H9 (cell line): ENCODE measurements around the gene UBE2D3. TPM values are rescaled to one million over a fixed set of nuclear protein-coding genes. Genes with fewer than 3 reads are reported as not detected.

Experiments
- DNase-seq: peaks from one replicate; pipeline ENCODE4 v3.0.0-alpha.2; 2017
- H2AFZ ChIP-seq: one replicate; pipeline ENCODE4 v1.6.1; 2013; ENCODE audit warnings: mild to moderate bottlenecking, low read length, control low read depth, moderate library complexity
- H2AK5ac ChIP-seq: 2 replicates; pipeline ENCODE4 v1.6.1; 2013; ENCODE audit warnings: low read length, control low read depth, mixed read lengths; ENCODE audit not compliant: insufficient read length
- H2BK120ac ChIP-seq: one replicate; pipeline ENCODE4 v1.6.1; 2013; ENCODE audit warnings: low read depth, mild to moderate bottlenecking, low read length, control low read depth, inconsistent platforms; ENCODE audit not compliant: poor library complexity, severe bottlenecking
- H2BK12ac ChIP-seq: 2 replicates; pipeline ENCODE4 v1.6.1; 2013; ENCODE audit warnings: low read length, control low read depth, mixed read lengths, low read depth; ENCODE audit not compliant: insufficient read length
- H2BK15ac ChIP-seq: 2 replicates; pipeline ENCODE4 v1.6.1; 2013; ENCODE audit warnings: low read depth, low read length, control low read depth
- H2BK20ac ChIP-seq: one replicate; pipeline ENCODE4 v1.6.1; 2013; ENCODE audit warnings: low read depth, mild to moderate bottlenecking, low read length, control low read depth, inconsistent platforms; ENCODE audit not compliant: poor library complexity, severe bottlenecking
- H2BK5ac ChIP-seq: 2 replicates; pipeline ENCODE4 v1.6.1; 2013; ENCODE audit warnings: low read length, control low read depth, mixed read lengths; ENCODE audit not compliant: insufficient read length
- H3K14ac ChIP-seq: 2 replicates; pipeline ENCODE4 v1.6.1; 2013; ENCODE audit warnings: low read length, control low read depth; ENCODE audit not compliant: insufficient read depth
- H3K18ac ChIP-seq: 2 replicates; pipeline ENCODE4 v1.6.1; 2013; ENCODE audit warnings: low read depth, mild to moderate bottlenecking, mixed read lengths, low read length, control low read depth; ENCODE audit not compliant: insufficient read length
- H3K23ac ChIP-seq: 2 replicates; pipeline ENCODE4 v1.6.1; 2013; ENCODE audit warnings: low read length, control low read depth, mixed read lengths, low read depth; ENCODE audit not compliant: insufficient read length
- H3K23me2 ChIP-seq: 2 replicates; pipeline ENCODE4 v1.6.1; 2013; ENCODE audit warnings: low read depth, mild to moderate bottlenecking, mixed read lengths, low read length, control low read depth; ENCODE audit not compliant: insufficient read length, poor library complexity, severe bottlenecking
- H3K27ac ChIP-seq: 2 replicates; pipeline ENCODE4 v1.5.1; 2013; ENCODE audit warnings: low read length, control low read depth, mixed read lengths, low read depth; ENCODE audit not compliant: insufficient read length
- H3K27me3 ChIP-seq: 2 replicates; pipeline ENCODE4 v1.6.1; 2013; ENCODE audit warnings: low read length, control low read depth, inconsistent platforms; ENCODE audit not compliant: insufficient read depth
- H3K4ac ChIP-seq: 2 replicates; pipeline ENCODE4 v1.6.1; 2013; ENCODE audit warnings: low read depth, mild to moderate bottlenecking, control low read depth, inconsistent platforms, low read length, moderate library complexity
- H3K4me1 ChIP-seq: 2 replicates; pipeline ENCODE4 v1.6.1; 2013; ENCODE audit warnings: low read length, control low read depth, inconsistent platforms; ENCODE audit not compliant: insufficient read depth
- H3K4me2 ChIP-seq: 2 replicates; pipeline ENCODE4 v1.6.1; 2013; ENCODE audit warnings: low read length, control low read depth, mixed read lengths; ENCODE audit not compliant: insufficient read length, insufficient read depth
- H3K56ac ChIP-seq: 2 replicates; pipeline ENCODE4 v1.6.1; 2013; ENCODE audit warnings: low read depth, mild to moderate bottlenecking, mixed read lengths, low read length, control low read depth; ENCODE audit not compliant: insufficient read length
- H3K79me1 ChIP-seq: 2 replicates; pipeline ENCODE4 v1.6.1; 2013; ENCODE audit warnings: low read depth, mild to moderate bottlenecking, moderate library complexity, low read length, control low read depth, inconsistent platforms; ENCODE audit not compliant: insufficient read depth, poor library complexity, severe bottlenecking
- H3K79me2 ChIP-seq: 2 replicates; pipeline ENCODE4 v1.6.1; 2013; ENCODE audit warnings: low read length, control low read depth, inconsistent platforms; ENCODE audit not compliant: insufficient read depth
- H3K9ac ChIP-seq: 2 replicates; pipeline ENCODE4 v1.6.1; 2013; ENCODE audit warnings: low read length, control low read depth, mixed read lengths; ENCODE audit not compliant: insufficient read length; ENCODE audit errors: extremely low read depth
- H3K9me3 ChIP-seq: one replicate; pipeline ENCODE4 v1.6.1; 2013; ENCODE audit warnings: low read depth, low read length, inconsistent platforms; ENCODE audit not compliant: control insufficient read depth
- H3T11ph ChIP-seq: one replicate; pipeline ENCODE4 v1.6.1; 2013; ENCODE audit warnings: mild to moderate bottlenecking, low read length, control low read depth, inconsistent platforms
- H4K20me1 ChIP-seq: one replicate; pipeline ENCODE4 v1.6.1; 2013; ENCODE audit not compliant: control insufficient read depth, insufficient read length, insufficient read depth
- H4K5ac ChIP-seq: 2 replicates; pipeline ENCODE4 v1.6.1; 2013; ENCODE audit warnings: low read depth, mild to moderate bottlenecking, mixed read lengths, low read length, control low read depth; ENCODE audit not compliant: insufficient read length
- H4K8ac ChIP-seq: replicated peaks from 2 replicates; pipeline ENCODE4 v1.6.1; 2013; ENCODE audit warnings: low read length, control low read depth, mixed read lengths, low read depth; ENCODE audit not compliant: insufficient read length
- H4K91ac ChIP-seq: 2 replicates; pipeline ENCODE4 v1.6.1; 2013; ENCODE audit warnings: low read depth, mild to moderate bottlenecking, moderate library complexity, mixed read lengths, low read length, control low read depth; ENCODE audit not compliant: insufficient read length
- H3K27ac Mint-ChIP-seq, 3 experiments: 2 replicates in 2 of 3; 3 replicates in 1 of 3; pipeline ENCODE4 v1.8.0; 2020 to 2021; ENCODE audit warnings: mixed read lengths in 3 of 3, mild to moderate bottlenecking in 1 of 3, moderate library complexity in 1 of 3
- H3K27me3 Mint-ChIP-seq: 2 replicates; pipeline ENCODE4 v1.8.0; 2021; ENCODE audit warnings: low read depth, mild to moderate bottlenecking, moderate library complexity, mixed read lengths
- H3K36me3 Mint-ChIP-seq, 3 experiments: 2 replicates in 2 of 3; 3 replicates in 1 of 3; pipeline ENCODE4 v1.8.0; 2020 to 2021; ENCODE audit warnings: low read depth in 3 of 3, mixed read lengths in 3 of 3; ENCODE audit not compliant: insufficient read depth in 1 of 3
- H3K4me1 Mint-ChIP-seq, 2 experiments: 2 replicates each; pipeline ENCODE4 v1.8.0; 2020; ENCODE audit warnings: mixed read lengths in 2 of 2
- H3K4me3 Mint-ChIP-seq, 2 experiments: 2 replicates in 1 of 2; 3 replicates in 1 of 2; pipeline ENCODE4 v1.8.0; 2020 to 2021; ENCODE audit warnings: mild to moderate bottlenecking in 2 of 2, mixed read lengths in 2 of 2, moderate library complexity in 1 of 2
- H3K9me3 Mint-ChIP-seq, 2 experiments: 2 replicates in 1 of 2; 3 replicates in 1 of 2; pipeline ENCODE4 v1.8.0; 2020; ENCODE audit warnings: mild to moderate bottlenecking in 2 of 2, mixed read lengths in 2 of 2, moderate library complexity in 1 of 2
- CTCF ChIP-seq: fragments of 200-600 bp; sonication (generic); conservative IDR thresholded peaks from 3 replicates; pipeline ENCODE4 v1.8.0; 2021; ENCODE audit warnings: antibody characterized with exemption, mild to moderate bottlenecking
- WGBS: extraction: QIAGEN DNeasy Blood & Tissue Kit; methylation state at CpG from one replicate; pipeline ENCODE4 v1.1.7; 2013; ENCODE audit warnings: missing lambda C conversion rate, low lambda C conversion rate, mixed read lengths; ENCODE audit not compliant: insufficient read length; ENCODE audit errors: extremely low coverage; 5-methylcytosine and 5-hydroxymethylcytosine counted together
- total RNA-seq: library from RNA; stranded (reverse); gene quantifications from 2 replicates; pipeline ENCODE4 v1.2.1, GENCODE V29; 2021

UBE2D3 gene
- total RNA-seq, 1 experiment from 2014 or later: 378 TPM

GRCh38 chr4:102807345-102807744 lies 20.0 kb downstream of the UBE2D3 start:
- no peaks in the 10 kb centered on the region for H3K4me1 ChIP-seq
- Mint-ChIP-seq H3K4me1 (peaks cover 21 to 22% of the 10 kb centered on the region in 2 experiments), H3K9me3 (no peaks in the 10 kb centered on the region), H3K27me3 (no peaks in the 10 kb centered on the region), H3K4me3 (no peak overlapping the region), H3K36me3 (peaks cover 27 to 72% (median 65%) of the 10 kb centered on the region in 3 experiments; a peak in 6 of 7 replicates), H3K27ac (no peak overlapping the region)
- no peak overlapping the region for H3K4ac ChIP-seq
- no peak overlapping the region for H2BK15ac ChIP-seq
- no peak overlapping the region for H4K8ac ChIP-seq
- TF ChIP-seq CTCF: no peak
- H2BK5ac ChIP-seq: no peak overlapping the region
- no peak for DNase-seq
- H3K4me2 ChIP-seq: no peak overlapping the region
- H3K18ac ChIP-seq: no peak overlapping the region
- H3K9me3 ChIP-seq: no peaks in the 10 kb centered on the region
- no peak overlapping the region for H2BK20ac ChIP-seq
- no peaks in the 10 kb centered on the region for H3K23me2 ChIP-seq
- H2BK120ac ChIP-seq: no peak overlapping the region
- no peak overlapping the region for H3K56ac ChIP-seq
- no peaks in the 10 kb centered on the region for H3K27me3 ChIP-seq
- H2BK12ac ChIP-seq: no peak overlapping the region
- no CpG with 5 or more reads among the region's 1 CpG for WGBS
- H3K14ac ChIP-seq: no peak overlapping the region
- no peaks in the 10 kb centered on the region for H3K79me1 ChIP-seq
- H3T11ph ChIP-seq: no peak overlapping the region
- H3K23ac ChIP-seq: no peak overlapping the region
- no peak overlapping the region for H2AFZ ChIP-seq
- no peaks in the 10 kb centered on the region for H4K20me1 ChIP-seq
- no peak overlapping the region for H3K9ac ChIP-seq
- no peak overlapping the region for H3K27ac ChIP-seq
- peaks cover 21% of the 10 kb centered on the region; the same call in 1 of the 2 replicates for H3K79me2 ChIP-seq
- H4K5ac ChIP-seq: no peak overlapping the region
- no peak overlapping the region for H4K91ac ChIP-seq
- H2AK5ac ChIP-seq: no peak overlapping the region
